ENCODE results near the gene GALNTL6.

Gene GALNTL6

GRCh38 chr4:172177382-172177781 lies 364.2 kb downstream of the GALNTL6 start:
- TF ChIP-seq CTCF (IDR thresholded peaks at IDR 0.05; ENCODE audit: borderline replicate concordance, control extremely low read depth, extremely low read depth, insufficient read depth, missing control alignments): no peak
- no peak for DNase-seq (ENCODE audit: low spot score)
- in situ Hi-C loops (cut with MboI; ENCODE audit: low sequenced_read_pairs, unreplicated experiment): no loop called here

- in situ Hi-C loops (cut with MboI; ENCODE audit: low sequenced_read_pairs, unreplicated experiment): no loop called here
- no peak for TF ChIP-seq CTCF (IDR thresholded peaks at IDR 0.05; ENCODE audit: borderline replicate concordance, control extremely low read depth, extremely low read depth, insufficient read depth, missing control alignments)
- no peak for DNase-seq (ENCODE audit: low spot score)
Observed at GRCh38 chr4:172188248-172188988, 375.2 kb downstream of the GALNTL6 start.

- DNase-seq (ENCODE audit: low spot score): peak; percentile 24
- in situ Hi-C loops (cut with MboI; ENCODE audit: low sequenced_read_pairs, unreplicated experiment): no loop called here
- TF ChIP-seq CTCF (IDR thresholded peaks at IDR 0.05; ENCODE audit: borderline replicate concordance, control extremely low read depth, extremely low read depth, insufficient read depth, missing control alignments): peak; percentile 29
Observed at GRCh38 chr4:172202480-172203076, 389.4 kb downstream of the GALNTL6 start.

- no peak for TF ChIP-seq CTCF (IDR thresholded peaks at IDR 0.05; ENCODE audit: borderline replicate concordance, control extremely low read depth, extremely low read depth, insufficient read depth, missing control alignments)
- in situ Hi-C loops (cut with MboI; ENCODE audit: low sequenced_read_pairs, unreplicated experiment): no loop called here
- DNase-seq (ENCODE audit: low spot score): no peak
Observed at GRCh38 chr4:172207258-172207657, 394.1 kb downstream of the GALNTL6 start.

GRCh38 chr4:172207886-172208285 lies 394.7 kb downstream of the GALNTL6 start:
- DNase-seq (ENCODE audit: low spot score): no peak
- TF ChIP-seq CTCF (IDR thresholded peaks at IDR 0.05; ENCODE audit: borderline replicate concordance, control extremely low read depth, extremely low read depth, insufficient read depth, missing control alignments): no peak
- in situ Hi-C loops (cut with MboI; ENCODE audit: low sequenced_read_pairs, unreplicated experiment): no loop called here

- in situ Hi-C loops (cut with MboI; ENCODE audit: low sequenced_read_pairs, unreplicated experiment): no loop called here
Observed at GRCh38 chr4:172220679-172221078, 407.5 kb downstream of the GALNTL6 start.

More at GRCh38 chr4:172220679-172221078, 407.5 kb downstream of the GALNTL6 start:
- TF ChIP-seq CTCF (IDR thresholded peaks at IDR 0.05; ENCODE audit: borderline replicate concordance, control extremely low read depth, extremely low read depth, insufficient read depth, missing control alignments): no peak
- DNase-seq (ENCODE audit: low spot score): no peak

Data from GM13976 (cell line).